HG03175 (cell line): ENCODE results near the gene CKB.

Experiments
- ATAC-seq: cut with Tn5 transposase; IDR thresholded peaks from one replicate; pipeline ENCODE4 v1.9.1; 2021; ENCODE audit warnings: mild to moderate bottlenecking, moderate library complexity; ENCODE audit not compliant: unreplicated experiment

Gene CKB

DNA sequence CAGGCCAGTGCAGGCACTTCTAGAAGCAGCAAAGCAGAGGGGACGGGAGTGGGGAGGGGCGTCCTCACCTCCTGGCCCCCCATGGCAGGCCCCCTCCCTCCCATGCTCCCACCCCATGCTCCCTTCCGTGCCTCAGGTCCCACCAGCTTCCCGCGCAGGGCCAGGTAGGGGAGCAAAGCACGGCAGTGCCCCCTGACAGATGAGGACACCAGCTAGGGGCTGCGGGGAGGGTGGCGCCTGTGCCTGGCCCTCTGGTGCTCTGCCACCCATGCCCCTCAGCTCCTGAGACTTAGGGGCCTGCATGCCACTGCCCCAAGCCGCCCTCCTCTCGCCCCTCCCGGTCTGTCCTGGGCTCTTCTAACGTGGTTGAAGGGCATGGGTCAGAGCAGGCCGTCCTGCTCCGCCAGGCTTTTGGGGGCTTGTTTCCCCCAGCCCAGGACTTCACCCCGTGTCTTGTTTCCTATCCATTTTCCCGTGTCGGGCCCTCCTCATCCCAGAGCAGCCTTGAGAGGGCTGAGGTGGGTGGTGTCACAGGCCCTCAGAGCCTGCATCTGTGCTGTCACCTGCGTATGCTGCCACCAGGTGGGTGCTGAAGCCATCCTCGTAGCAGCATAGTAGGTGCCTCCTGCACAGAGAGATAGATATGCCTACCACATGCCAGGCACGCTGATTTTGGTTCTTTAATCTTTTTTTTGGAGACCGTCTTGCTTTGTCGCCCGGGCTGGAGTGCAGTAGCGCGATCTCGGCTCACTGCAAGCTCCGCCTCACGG, 16.6 kb upstream of the CKB start:
- ATAC-seq = no peak

DNA sequence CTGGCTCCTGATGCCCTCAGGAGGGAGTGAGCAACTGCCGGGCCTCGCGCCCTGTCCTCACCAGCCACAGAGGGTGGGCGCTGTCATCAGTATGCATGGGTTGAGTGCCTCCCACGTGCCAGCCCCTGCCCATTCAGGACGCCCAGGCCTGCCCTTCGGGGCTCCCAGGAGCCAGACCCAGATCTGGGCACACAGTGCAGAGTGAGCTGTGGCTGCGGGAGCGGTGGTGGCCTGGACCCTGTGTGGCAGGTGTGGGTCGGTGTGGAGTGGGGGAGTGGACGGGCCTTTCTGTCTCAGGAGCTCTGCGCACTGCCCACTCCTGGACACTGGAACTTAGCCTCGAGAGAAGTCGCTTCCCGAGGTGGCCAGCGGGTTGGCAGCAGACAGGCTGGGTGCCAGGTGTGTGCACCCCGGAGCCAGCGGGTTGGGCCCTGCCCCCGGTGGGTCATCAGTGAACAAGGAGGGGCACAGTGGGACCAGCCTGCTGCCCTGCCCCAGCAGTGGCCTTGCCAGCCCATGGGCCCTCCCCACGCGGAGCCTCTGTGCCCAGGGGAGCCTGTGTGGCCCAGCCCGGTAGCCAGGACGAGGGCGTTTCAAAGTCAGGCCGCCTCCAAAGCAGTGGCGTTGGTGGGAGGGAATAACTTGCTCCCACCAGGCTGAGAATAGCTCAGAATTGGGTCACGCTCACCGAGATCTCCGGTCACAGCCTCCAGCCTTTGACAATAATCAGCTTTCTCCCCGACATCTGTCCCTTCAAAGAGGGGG, 15.8 kb upstream of the CKB start:
- ATAC-seq = no peak

DNA sequence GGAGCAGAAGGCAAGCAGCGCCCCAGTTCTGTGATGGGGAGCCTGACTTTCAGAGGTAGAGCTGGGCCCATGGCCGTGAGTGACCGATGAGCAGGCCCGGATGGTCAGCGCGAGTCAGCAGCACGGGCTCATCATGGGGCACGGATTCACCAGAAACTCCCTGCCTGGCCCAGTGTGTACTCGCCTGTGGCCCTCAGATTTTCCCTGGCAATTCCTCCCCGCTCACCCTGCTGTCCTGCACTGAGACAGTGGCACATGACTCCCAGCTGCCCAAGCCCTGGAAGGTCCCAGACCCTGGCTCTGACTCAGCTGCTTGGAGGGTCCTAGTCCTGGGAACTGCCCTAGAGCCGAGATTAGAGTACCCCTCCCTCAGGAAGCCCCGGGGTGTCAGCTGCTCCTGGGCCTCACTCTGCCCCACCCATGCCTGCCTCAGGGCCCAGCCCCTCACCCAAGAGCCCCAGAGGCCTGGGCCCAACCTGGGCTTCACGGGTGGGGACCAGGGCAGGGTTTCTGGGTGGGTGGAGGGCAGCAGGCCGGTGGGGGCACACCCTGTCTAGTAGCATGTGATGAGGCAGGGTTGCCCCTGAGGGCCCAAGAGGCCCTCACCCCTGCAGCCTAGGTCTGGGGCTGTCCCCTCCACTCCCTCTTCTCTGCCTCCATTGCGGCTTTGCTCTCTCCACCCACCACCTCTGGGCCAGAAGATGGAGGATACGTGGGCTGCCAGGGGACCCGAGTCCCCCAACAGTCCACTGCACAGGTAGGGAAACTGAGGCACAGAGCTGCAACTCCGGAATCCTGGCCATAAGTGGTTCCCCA, 14.8 kb upstream of the CKB start:
- ATAC-seq = no peak

DNA sequence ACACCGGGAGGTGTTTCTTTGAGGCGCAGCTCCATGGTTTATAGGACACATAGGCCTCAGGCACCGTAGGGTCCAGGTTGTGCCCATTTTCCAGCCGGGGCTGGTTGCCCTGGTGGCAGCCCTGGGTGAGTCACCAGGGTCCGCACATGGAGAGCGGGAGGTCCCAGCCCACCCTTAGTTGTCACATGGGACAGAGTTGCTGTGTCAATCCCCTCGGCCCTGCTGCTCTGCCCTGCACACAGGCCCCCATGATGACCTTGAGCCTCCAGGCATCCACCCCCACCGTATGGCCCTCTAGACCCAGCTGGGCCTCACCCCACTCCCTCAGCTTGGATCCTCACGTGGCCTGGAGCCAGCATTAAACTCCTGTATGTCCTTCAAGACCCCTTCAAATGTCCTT, 14.1 kb upstream of the CKB start:
- ATAC-seq = no peak

DNA sequence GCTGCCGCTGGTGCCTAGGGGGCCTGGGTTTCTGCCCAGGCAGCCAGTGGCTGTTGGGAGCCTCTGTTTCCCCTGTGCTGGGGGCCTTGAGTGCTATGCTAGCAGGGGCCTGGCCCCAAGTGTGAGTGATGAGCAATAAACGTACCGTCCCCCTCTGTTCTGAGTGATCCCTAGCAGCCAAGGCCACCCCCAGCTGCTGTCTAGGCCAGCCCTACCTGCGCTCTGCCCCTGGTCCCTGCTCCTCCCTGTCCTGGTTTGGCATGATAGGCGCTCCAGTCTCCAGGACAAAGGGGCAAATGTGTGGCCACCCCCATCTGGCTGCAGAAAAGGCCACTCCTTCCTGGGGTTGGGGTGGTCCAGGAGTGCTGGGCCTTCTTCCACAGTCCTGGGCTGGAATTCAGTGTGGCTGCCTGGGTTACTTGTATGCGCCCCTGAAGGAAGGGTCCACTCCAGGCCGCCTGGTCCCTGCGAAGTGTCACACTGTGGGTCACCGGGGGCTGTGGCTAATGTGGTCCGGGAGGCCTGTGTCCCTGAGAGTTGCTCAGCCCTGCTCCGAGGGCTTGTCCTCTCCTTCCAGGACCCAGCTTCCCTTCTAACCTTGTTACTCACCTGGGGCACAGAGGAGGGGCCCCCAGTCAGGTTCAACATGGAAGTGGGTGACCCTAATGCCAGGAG, 13.4 kb upstream of the CKB start:
- no peak for ATAC-seq

DNA sequence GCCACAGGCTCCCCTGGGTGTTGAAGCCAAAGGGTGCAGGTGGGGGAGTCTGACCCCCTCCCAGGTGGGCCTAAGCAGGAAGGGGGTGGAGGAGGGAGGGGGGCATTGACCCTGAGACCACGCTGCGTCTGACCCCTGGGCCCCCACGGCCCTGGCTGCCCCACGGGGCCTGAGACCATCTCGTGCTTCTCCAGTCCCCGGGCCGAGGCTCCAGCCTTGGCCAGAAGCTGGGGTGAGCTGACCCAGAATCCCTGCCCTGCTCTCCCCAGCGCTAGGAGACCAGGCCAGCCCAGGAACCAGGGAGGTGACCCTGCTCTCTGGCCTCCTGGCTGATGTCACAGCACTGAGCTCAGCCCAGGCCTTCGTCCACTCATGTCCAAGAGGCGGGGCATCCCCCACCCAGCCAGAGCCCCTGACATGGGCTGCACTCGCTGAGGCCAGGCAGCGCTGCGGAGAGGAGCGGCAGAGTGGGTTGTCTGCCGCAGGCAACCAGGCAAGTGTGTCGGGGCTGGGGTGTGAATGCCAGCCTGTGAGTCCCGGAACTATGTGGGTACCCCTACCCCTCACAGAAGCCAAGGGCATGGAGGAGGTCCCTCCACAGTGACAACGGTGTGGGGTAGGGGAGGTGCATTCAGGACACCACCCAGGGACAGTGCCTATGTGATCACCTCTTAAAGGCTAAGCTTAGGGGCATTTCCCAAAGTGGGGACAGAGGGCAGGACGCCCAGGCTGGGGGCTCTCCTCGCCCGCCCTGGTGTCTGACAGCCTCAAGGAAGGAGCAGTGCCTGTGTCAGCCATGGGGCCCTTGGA, 12.7 kb upstream of the CKB start:
- no peak for ATAC-seq

DNA sequence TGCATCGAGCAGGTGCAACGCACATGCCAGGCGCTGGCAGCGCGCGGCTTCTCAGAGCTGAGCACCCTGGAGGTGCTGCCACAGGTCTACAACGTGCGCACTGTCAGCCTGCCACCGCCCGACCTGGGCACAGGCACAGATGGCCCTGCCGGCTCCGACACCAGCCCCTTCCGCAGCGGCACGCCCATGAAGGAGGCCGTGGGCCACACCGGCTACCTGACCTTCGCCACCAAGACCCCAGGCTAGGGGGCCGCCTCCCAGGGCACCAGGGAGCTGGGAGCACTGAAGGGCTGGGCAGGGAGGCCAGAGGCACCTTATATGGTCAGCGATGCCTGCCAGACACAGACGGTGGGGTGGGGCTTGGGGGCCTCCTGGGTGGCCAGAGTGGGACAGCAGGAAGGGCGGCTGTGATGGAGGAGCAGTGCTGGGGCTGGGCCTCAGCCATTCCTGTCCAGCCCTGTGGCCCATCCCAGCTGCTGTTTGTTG, 12.0 kb upstream of the CKB start:
- ATAC-seq = no peak

DNA sequence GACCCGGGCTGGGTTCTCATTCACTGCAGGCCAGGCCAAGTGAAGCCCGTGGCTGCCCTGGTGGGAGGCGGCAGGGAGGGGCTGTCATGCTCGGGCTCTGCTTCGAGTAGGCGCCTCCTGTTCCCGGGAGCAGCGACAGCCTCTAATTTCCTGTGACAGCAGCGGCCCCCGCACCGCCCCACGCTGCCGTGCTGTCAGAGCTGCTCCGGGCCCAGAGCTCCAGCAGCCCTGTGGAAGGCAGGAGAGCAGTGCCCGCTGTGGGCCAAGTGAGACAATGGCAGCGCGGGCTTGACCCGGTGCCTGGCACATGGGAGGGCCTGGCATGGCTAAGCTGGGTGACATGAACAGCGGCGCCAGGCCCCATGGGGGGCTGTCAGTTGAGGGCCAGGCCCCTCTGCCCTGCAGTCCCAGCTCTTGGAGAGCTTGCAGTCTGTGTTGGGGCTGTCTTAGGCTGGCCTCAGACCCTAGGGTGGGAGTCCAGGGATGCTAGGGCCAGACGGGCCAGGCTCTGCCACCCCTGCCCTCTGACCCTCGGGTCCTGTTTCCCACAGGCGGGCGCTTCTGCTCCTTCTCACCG, 11.5 kb upstream of the CKB start:
- no peak for ATAC-seq

DNA sequence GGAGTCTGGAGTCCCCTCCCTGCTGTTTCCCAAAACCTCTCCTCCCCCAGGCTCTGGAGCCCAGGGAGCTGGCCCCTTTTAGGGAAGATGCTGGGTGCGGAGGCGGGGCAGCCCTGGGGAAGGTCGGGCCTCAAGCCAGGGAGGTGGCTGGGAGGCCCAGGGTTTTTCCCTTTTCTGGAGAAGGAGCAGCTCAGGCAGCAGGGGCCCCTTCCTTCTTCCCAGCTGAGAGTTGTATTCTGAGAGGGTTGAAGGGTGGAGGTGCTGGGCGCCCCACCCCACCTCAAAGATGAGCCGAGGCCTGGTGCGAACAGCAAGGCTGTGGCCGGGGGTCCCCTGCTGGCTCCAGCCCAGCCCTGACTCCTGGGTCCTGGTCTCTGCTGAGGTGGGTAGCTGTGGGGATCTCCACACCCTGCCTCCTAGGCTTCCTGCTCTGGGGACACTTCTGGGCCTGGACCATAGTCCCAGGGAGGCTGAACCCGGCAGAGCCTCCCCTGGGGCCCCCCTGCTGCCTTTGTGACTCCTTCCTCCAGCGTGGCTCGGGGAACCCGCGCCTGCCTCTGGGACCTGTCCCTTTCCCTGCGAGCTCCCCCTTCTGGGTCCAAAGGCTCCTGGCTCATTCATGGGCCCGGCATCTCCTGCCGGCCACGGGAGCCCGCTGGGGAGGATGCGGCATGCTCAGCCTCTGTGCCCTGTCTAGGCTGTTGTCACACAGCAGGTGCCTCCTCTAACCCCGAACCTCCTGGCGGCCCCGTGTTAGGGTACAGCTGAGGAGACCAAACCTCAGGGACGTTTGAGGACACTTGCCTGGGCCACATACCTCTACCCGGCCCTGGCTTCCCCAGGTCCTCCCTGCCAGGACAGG, 10.7 kb upstream of the CKB start:
- ATAC-seq = no peak

DNA sequence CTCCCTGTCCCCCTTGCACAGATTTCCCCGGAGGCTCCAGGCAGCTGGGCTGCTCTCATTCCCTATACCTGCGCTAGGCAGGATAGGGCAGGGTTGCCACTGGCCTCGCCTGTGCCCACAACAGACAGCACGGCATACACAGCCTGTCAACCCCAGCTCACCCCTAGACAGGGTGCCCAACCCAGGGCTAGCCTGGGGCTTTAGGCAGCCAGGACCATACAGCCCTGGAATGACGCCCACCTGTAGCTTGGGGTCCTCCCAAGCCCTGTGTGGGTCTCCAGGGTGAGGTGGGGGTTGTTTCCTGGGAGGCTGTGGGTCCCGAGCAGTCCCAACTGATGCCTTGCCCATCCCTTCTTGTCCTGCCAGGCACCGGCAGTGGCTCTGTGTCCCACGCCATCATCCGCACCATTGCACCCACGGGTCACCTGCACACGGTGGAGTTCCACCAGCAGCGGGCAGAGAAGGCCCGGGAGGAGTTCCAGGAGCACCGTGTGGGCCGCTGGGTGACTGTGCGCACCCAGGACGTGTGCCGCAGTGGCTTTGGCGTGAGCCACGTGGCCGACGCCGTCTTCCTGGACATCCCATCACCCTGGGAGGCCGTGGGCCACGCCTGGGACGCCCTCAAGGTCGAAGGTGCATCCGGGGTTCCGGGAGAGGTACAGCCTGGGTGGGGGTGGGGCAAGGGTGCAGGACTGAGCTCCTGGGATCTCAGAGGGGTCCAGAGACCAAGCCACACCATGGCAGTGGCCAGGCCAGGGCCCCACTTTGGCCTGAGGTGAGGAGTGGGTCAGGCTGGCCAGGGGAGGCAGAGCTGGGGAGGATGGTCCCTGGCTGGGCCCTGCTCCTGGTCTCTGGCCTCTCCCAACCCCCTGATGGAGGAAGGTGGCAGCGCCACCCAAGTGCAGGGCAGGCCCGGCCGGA, 9.8 kb upstream of the CKB start:
- ATAC-seq = no peak

DNA sequence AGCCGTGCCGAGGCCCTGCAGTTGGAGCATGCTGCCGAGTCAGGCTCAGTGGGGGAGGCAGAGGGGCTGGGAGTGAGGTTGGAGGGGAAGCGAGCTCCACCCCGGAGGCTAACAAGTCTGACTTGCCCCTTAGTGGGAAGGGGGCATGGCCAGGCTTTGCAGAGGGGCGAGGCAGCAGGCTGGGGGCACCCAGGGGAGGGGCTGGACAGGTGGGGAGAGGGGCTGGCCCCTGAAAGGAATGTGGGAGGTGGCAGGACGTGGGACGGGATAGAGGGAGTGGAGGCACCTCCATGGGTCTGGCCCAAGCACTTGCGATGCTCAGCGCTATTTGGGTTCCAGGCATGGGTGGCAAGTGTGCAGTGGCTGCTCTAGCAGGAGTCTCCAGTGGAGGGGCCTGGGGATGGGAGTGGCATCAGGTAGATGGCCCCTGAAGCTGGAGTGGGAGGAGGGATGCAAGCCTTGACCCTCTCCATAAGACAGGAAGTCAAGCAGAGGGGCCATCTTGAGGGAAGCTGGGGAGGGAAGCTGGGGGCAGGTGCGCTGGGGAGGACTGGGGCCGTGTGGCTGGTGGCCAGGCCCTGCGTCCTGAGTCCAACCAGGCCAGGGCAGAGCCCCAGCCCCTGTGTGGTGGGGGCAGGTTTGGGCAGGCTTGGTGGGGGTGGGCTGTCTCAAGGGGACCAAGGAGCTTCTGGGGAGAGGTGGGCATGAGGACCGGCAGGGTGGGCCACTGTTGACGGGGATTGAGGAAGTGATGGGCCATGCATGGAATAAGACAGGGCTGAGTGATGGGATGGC, 9.0 kb upstream of the CKB start:
- no peak for ATAC-seq

DNA sequence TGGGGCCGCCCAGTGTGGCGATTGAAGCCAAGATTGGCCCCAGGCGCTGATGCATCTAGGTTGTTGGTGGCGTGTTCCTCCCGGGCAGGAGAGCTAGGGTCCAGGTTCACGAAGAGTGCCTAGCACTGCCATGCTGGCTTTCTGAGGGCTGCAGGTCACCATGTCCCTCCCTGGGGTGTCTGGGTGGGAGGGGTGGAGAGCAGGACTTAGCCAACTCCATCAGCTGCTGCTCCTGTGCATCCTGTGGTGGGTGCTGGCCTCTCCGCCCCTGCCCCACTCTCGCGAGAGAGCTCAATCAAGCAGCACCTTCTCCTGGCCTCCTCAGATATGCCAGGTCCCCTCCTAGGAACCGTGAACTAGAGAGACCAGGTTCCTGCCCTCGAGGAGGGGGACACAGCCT, 8.2 kb upstream of the CKB start:
- ATAC-seq = no peak

DNA sequence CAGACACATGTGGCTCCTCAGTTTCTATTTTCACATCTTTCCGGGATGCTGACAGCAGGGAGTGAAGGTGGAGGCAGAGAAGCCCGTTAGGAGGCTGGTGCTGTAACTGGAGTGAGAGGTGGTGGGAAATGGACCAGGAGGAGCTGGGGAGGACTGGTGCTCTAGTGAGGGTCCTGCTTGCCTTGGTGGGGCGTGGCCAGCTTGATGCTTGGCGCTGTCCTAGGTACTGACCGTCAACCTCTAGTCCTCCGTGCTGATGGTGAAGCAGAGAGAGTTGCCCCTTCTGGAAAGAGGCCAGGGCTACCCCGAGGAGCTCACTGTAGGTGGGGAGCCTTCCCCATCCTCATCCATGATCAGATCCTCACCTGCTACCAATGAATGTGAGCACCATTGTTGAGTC, 7.8 kb upstream of the CKB start:
- no peak for ATAC-seq

DNA sequence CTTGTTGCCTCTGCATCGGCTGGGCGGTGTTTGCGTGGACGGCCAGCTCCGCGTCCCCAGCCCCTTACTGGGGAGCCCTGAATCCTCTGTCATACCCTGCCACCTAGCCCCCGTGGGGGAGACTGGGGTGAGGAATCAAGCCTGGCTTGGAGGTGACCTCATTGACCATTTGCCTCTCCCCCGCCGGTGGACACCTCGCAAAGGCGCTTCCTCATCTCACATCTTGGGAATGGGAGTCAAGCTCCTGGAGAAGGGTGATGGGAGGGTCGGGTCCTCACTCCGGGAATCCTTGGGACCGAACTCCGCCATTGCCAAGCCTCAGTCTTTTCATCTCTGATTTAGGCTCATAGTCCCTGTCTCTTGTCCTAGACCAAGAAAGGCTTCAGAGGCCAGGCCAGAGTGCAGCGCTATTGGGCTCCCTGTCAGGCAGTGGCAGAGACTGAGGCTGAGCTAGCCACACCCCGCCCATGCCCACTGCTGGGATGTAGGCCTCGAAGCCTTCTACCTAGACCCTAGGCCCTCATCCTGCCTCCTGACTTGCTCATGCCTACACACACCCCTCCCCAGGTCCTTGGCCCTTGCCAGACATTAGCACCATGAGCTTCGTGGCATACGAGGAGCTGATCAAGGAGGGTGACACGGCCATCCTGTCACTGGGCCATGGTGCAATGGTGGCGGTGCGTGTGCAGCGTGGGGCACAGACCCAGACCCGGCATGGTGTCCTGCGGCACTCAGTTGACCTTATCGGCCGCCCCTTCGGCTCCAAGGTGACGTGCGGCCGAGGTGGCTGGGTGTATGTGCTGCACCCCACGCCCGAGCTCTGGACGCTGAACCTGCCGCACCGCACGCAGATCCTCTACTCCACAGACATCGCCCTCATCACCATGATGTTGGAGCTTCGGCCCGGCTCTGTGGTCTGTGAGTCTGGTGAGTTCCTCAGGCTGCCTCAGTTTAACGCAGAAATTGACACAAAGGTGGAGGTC, 7.0 kb upstream of the CKB start:
- ATAC-seq = peak; percentile 7

DNA sequence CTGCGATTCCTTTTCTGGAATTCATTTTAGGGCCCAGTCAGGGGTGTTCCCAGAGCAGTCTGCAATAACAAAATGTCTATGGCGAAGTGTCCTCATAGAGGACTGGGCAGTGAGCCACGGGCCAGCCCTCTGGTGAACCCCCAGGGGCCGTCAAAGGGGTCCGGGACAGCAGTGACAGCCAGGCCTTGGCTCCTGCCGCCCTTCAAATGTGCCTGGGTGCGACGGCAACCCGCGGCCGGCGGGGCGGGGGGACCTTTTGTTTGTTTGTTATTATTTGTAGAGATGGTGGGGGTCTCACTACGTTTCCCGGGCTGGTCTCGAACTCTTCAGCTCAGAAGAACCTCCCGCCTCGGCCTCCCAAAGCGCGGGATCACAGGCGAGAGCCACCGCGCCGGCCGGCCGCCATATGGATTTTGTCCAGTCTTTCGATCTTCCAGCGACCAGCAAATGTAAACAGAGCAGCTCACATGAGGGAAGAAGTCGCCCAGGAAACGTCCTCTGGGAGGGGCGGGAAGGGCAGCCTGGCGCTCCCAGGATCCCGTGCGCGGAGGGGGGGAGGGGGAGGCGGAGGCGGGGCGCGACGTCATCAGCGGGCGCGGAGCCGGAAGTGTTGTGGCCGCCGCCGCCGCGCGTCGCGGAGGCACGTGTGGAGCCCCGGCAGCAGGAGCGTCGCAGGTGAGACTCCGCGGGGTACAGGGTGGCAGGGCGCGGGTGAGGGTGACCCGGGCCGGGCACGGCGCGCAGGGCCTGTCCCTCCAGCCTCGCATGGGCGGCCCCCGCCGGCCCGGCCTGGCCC, 6.2 kb upstream of the CKB start, which contains the start of gene TRMT61A:
Gene TRMT61A, plus strand, starts transcription at position 610 of the 796 bp plus-strand sequence. CDS start 783 bp downstream, outside the sequence.
- peak; percentile 42 for ATAC-seq
